Measurements from ENCODE around the gene IRX4.
"Not testable (repeated sequence)": the region's sequence is repeated elsewhere in the genome, so short reads cannot be mapped to it uniquely, and the experiment has no call there.

Gene IRX4

GRCh38 chr5:1847611-1848010, 35.1 kb downstream of the IRX4 start:
- H3K4me1 Mint-ChIP-seq = no peaks in the 10 kb centered on the region
- no peak overlapping the region for H3K4me3 Mint-ChIP-seq
- H3K9me3 Mint-ChIP-seq = no peaks in the 10 kb centered on the region
- no peak overlapping the region for H3K27ac Mint-ChIP-seq
- H3K36me3 Mint-ChIP-seq = no peaks in the 10 kb centered on the region
- H3K27me3 Mint-ChIP-seq = peaks cover 13% of the 10 kb centered on the region

- Mint-ChIP-seq H3K27me3 (peaks cover 17% of the 10 kb centered on the region), H3K36me3 (no peaks in the 10 kb centered on the region), H3K9me3 (no peaks in the 10 kb centered on the region), H3K4me1 (no peaks in the 10 kb centered on the region), H3K27ac (no peak overlapping the region), H3K4me3 (no peak overlapping the region)
Observed at GRCh38 chr5:1847056-1847455, 35.7 kb downstream of the IRX4 start.

GRCh38 chr5:1846583-1846982, 36.1 kb downstream of the IRX4 start:
- H3K4me1 Mint-ChIP-seq = no peaks in the 10 kb centered on the region

GRCh38 chr5:1845696-1846095, 37.0 kb downstream of the IRX4 start:
- peaks cover 12% of the 10 kb centered on the region for H3K27me3 Mint-ChIP-seq
- no peaks in the 10 kb centered on the region for H3K9me3 Mint-ChIP-seq
- H3K36me3 Mint-ChIP-seq = no peaks in the 10 kb centered on the region
- no peak overlapping the region for H3K27ac Mint-ChIP-seq
- no peak overlapping the region for H3K4me3 Mint-ChIP-seq
- no peaks in the 10 kb centered on the region for H3K4me1 Mint-ChIP-seq

More at GRCh38 chr5:1846583-1846982, 36.1 kb downstream of the IRX4 start:
- Mint-ChIP-seq H3K4me3 (no peak overlapping the region), H3K27me3 (peaks cover 16% of the 10 kb centered on the region), H3K9me3 (no peaks in the 10 kb centered on the region), H3K36me3 (no peaks in the 10 kb centered on the region), H3K27ac (no peak overlapping the region)

GRCh38 chr5:1844708-1845436, 37.9 kb downstream of the IRX4 start:
- Mint-ChIP-seq H3K27ac (no peak overlapping the region), H3K4me1 (no peaks in the 10 kb centered on the region), H3K36me3 (no peaks in the 10 kb centered on the region), H3K9me3 (no peaks in the 10 kb centered on the region), H3K27me3 (peaks cover 12% of the 10 kb centered on the region), H3K4me3 (no peak overlapping the region)

- not testable (repeated sequence) for H3K4me1 Mint-ChIP-seq, H3K4me3 Mint-ChIP-seq, H3K9me3 Mint-ChIP-seq, H3K27ac Mint-ChIP-seq, H3K36me3 Mint-ChIP-seq
- H3K27me3 Mint-ChIP-seq = peaks cover 17% of the 10 kb centered on the region
Observed at GRCh38 chr5:1843761-1844160, 39.0 kb downstream of the IRX4 start.

- no peak overlapping the region for H3K4me3 Mint-ChIP-seq
- no peak overlapping the region for H3K27ac Mint-ChIP-seq
Observed at GRCh38 chr5:1842004-1842819, 40.5 kb downstream of the IRX4 start.

GRCh38 chr5:1840741-1841521, 41.8 kb downstream of the IRX4 start:
- Mint-ChIP-seq H3K27me3 (peaks cover 11% of the 10 kb centered on the region), H3K4me1 (no peaks in the 10 kb centered on the region), H3K36me3 (no peaks in the 10 kb centered on the region), H3K9me3 (no peaks in the 10 kb centered on the region), H3K27ac (no peak overlapping the region), H3K4me3 (no peak overlapping the region)

More at GRCh38 chr5:1842004-1842819, 40.5 kb downstream of the IRX4 start:
- H3K9me3 Mint-ChIP-seq = no peaks in the 10 kb centered on the region
- peaks cover 11% of the 10 kb centered on the region for H3K27me3 Mint-ChIP-seq
- H3K4me1 Mint-ChIP-seq = no peaks in the 10 kb centered on the region
- H3K36me3 Mint-ChIP-seq = no peaks in the 10 kb centered on the region

- H3K4me1 Mint-ChIP-seq = no peaks in the 10 kb centered on the region
- H3K4me3 Mint-ChIP-seq = no peak overlapping the region
- no peaks in the 10 kb centered on the region for H3K9me3 Mint-ChIP-seq
- no peaks in the 10 kb centered on the region for H3K36me3 Mint-ChIP-seq
- H3K27me3 Mint-ChIP-seq = peaks cover 11% of the 10 kb centered on the region
- no peak overlapping the region for H3K27ac Mint-ChIP-seq
Observed at GRCh38 chr5:1840071-1840547, 42.6 kb downstream of the IRX4 start.

- Mint-ChIP-seq H3K36me3 (no peaks in the 10 kb centered on the region), H3K27me3 (peaks cover 11% of the 10 kb centered on the region), H3K4me3 (no peak overlapping the region), H3K4me1 (no peaks in the 10 kb centered on the region), H3K9me3 (no peaks in the 10 kb centered on the region), H3K27ac (no peak overlapping the region)
Observed at GRCh38 chr5:1838013-1838412, 44.7 kb downstream of the IRX4 start.

- peaks cover 9% of the 10 kb centered on the region for H3K27me3 Mint-ChIP-seq
- H3K9me3 Mint-ChIP-seq = no peaks in the 10 kb centered on the region
Observed at GRCh38 chr5:1836891-1837880, 45.5 kb downstream of the IRX4 start.

GRCh38 chr5:1836176-1836890, 46.4 kb downstream of the IRX4 start:
- no peaks in the 10 kb centered on the region for H3K4me1 Mint-ChIP-seq
- no peaks in the 10 kb centered on the region for H3K9me3 Mint-ChIP-seq
- peaks cover 6% of the 10 kb centered on the region for H3K27me3 Mint-ChIP-seq
- H3K4me3 Mint-ChIP-seq = no peak overlapping the region
- H3K27ac Mint-ChIP-seq = no peak overlapping the region
- H3K36me3 Mint-ChIP-seq = no peaks in the 10 kb centered on the region

More at GRCh38 chr5:1836891-1837880, 45.5 kb downstream of the IRX4 start:
- no peaks in the 10 kb centered on the region for H3K4me1 Mint-ChIP-seq
- H3K27ac Mint-ChIP-seq = no peak overlapping the region
- H3K36me3 Mint-ChIP-seq = no peaks in the 10 kb centered on the region
- no peak overlapping the region for H3K4me3 Mint-ChIP-seq

GRCh38 chr5:1835431-1835830, 47.3 kb downstream of the IRX4 start:
- H3K4me3 Mint-ChIP-seq = no peak overlapping the region
- H3K27me3 Mint-ChIP-seq = peaks cover 5% of the 10 kb centered on the region
- H3K4me1 Mint-ChIP-seq = no peaks in the 10 kb centered on the region
- H3K36me3 Mint-ChIP-seq = no peaks in the 10 kb centered on the region
- H3K9me3 Mint-ChIP-seq = no peaks in the 10 kb centered on the region
- H3K27ac Mint-ChIP-seq = no peak overlapping the region

- Mint-ChIP-seq H3K4me1 (no peaks in the 10 kb centered on the region), H3K4me3 (no peak overlapping the region), H3K36me3 (no peaks in the 10 kb centered on the region), H3K27ac (no peak overlapping the region), H3K9me3 (no peaks in the 10 kb centered on the region), H3K27me3 (peaks cover 5% of the 10 kb centered on the region)
Observed at GRCh38 chr5:1834721-1835429, 47.9 kb downstream of the IRX4 start.

Data from activated naive CD4-positive, alpha-beta T cell treated with anti-CD3 and anti-CD28 coated beads, Interleukin-2, amount 50 U/mL, for 24 hours (primary cell).